Thyroid gland (tissue), 4 donors: Measurements from ENCODE around the gene BHLHA9. TPM values are rescaled to one million over a fixed set of nuclear protein-coding genes. Genes with fewer than 3 reads are reported as not detected.

ENCODE experiments used
- DNase-seq, 2 donors: peaks; one replicate each; pipeline ENCODE4 v3.0.0-alpha.2; 2019
- H3K27ac ChIP-seq, 3 donors: fragments of 200-600 bp; sonication (generic); 1 replicate in 2 of 3; 2 replicates in 1 of 3; pipeline ENCODE4 v1.5.1; 2016 to 2019; ENCODE audit warnings: mild to moderate bottlenecking in 1 of 3, moderate library complexity in 1 of 3
- H3K27me3 ChIP-seq: fragments of 200-600 bp; sonication (generic); one replicate; pipeline ENCODE4 v1.5.1; 2019
- H3K36me3 ChIP-seq, 2 donors: fragments of 200-600 bp; sonication (generic); one replicate each; pipeline ENCODE4 v1.5.1; 2016 to 2019
- H3K4me1 ChIP-seq, 2 donors: fragments of 200-600 bp; sonication (generic); one replicate each; pipeline ENCODE4 v1.5.1; 2017 to 2019
- H3K4me3 ChIP-seq, 3 donors: fragments of 200-600 bp; sonication (generic); replicated peaks in 1 of 3; 1 replicate in 2 of 3; 2 replicates in 1 of 3; pipeline ENCODE4 v1.5.1; 2016; ENCODE audit warnings: mild to moderate bottlenecking in 1 of 3
- H3K9me3 ChIP-seq: fragments of 200-600 bp; sonication (generic); one replicate; pipeline ENCODE4 v1.5.1; 2017
- POLR2A ChIP-seq, 2 donors: fragments of 450-650 bp; IDR thresholded peaks; one replicate each; pipeline ENCODE4 v1.6.1; 2017; ENCODE audit warnings: antibody characterized with exemption in 2 of 2, mild to moderate bottlenecking in 2 of 2, moderate library complexity in 1 of 2
- WGBS, 2 donors: methylation state at CpG; one replicate each; pipeline ENCODE4 v1.1.5; 2017; 5-methylcytosine and 5-hydroxymethylcytosine counted together
- intact Hi-C: fragments of 100-400 bp; cut with DNase I; formaldehyde crosslinking; loops from one replicate; pipeline ENCODE4 v1.15.1; 2023
- total RNA-seq, 4 donors: library from RNA; depleted of rRNA; stranded (reverse); fragments of >200 nt; gene quantifications; one replicate each; pipeline ENCODE4 v1.2.3, GENCODE V29; 2016
- TF ChIP-seq, protein P1 (sequence below), 6 experiments: fragments of 200-600 bp in 3 of 6; fragments of 450-650 bp in 3 of 6; sonication (generic) in 3 of 6; IDR thresholded peaks; one replicate each; pipeline ENCODE4 v1.5.1; 2016 to 2019; ENCODE audit warnings: antibody characterized with exemption in 6 of 6, mild to moderate bottlenecking in 2 of 6, inconsistent platforms in 1 of 6, moderate library complexity in 1 of 6

The BHLHA9 gene
- not detected for total RNA-seq

DNA sequence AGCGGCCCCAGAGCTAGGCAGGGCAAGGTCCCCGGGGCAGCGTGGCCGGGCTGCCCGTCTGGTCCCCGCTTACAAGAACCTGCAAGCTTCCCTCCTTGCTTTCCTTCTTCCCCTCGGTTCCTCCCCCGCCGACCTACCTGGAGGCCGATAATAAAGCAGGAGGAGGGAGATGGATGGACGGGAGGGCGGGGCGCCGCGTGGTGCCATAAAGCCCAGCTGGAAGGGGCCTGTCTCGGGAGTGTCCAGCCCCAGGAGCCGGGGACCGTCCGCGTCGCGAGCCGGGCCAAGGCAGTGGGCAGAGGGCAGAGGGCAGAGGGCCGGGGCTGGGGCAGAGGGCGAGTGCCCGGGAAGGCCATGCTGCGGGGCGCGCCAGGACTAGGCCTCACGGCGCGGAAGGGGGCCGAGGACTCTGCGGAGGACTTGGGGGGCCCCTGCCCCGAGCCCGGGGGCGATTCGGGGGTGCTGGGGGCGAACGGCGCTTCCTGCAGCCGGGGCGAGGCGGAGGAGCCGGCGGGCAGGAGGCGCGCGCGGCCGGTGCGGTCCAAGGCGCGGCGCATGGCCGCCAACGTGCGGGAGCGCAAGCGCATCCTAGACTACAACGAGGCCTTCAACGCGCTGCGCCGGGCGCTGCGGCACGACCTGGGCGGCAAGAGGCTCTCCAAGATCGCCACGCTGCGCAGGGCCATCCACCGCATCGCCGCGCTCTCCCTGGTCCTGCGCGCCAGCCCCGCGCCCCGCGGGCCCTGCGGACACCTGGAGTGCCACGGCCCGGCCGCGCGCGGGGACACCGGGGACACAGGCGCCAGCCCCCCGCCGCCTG lies at the start of gene BHLHA9:
TSS of gene BHLHA9 (plus strand) at position 235 of the 820 bp plus-strand sequence. CDS start at position 355, 120 bp downstream.
- H3K4me1 ChIP-seq, result peaks cover 0 to 12% of the 10 kb centered on the region in 2 donors
- no peak within 1 kb of the TSS for H3K27ac ChIP-seq
- H3K27me3 ChIP-seq, result no peaks in the 10 kb centered on the region
- no peak for TF ChIP-seq POLR2A (IDR thresholded peaks at IDR 0.05)
- TF ChIP-seq, protein P1, sequence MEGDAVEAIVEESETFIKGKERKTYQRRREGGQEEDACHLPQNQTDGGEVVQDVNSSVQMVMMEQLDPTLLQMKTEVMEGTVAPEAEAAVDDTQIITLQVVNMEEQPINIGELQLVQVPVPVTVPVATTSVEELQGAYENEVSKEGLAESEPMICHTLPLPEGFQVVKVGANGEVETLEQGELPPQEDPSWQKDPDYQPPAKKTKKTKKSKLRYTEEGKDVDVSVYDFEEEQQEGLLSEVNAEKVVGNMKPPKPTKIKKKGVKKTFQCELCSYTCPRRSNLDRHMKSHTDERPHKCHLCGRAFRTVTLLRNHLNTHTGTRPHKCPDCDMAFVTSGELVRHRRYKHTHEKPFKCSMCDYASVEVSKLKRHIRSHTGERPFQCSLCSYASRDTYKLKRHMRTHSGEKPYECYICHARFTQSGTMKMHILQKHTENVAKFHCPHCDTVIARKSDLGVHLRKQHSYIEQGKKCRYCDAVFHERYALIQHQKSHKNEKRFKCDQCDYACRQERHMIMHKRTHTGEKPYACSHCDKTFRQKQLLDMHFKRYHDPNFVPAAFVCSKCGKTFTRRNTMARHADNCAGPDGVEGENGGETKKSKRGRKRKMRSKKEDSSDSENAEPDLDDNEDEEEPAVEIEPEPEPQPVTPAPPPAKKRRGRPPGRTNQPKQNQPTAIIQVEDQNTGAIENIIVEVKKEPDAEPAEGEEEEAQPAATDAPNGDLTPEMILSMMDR (IDR thresholded peaks at IDR 0.05), result no peak
- intact Hi-C loops, result loop anchor here (10.0 kb wide), 2 partner anchors 244 to 284 kb away; partner anchors contain the start of gene INPP5K
- no peaks in the 10 kb centered on the region for H3K9me3 ChIP-seq
- H3K4me3 ChIP-seq, result no peak within 1 kb of the TSS
- DNase-seq, result no peak
- no peaks in the 10 kb centered on the region for H3K36me3 ChIP-seq
- WGBS, 2 donors, result 27 to 36% methylated on average over 25 to 34 of the region's 93 CpGs

DNA sequence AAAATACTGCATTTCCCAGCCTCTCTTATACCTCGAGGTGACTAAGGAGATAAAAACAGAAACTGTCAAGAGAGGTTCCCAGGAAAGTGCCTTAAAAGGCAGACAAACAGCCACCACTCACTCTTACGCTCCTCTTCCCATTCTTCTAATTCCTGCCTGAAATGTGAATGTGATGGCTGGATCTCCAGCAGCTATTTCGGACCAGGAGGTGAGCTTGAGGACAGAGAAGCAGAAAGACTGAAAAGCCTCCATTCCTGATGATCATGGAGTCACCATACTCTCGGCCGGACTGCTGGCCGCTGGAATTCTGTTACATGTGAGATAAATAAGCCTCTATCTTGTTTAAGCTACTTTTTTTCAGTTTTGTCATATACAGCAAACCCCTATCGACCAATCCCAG lies 49.0 kb upstream of the BHLHA9 start:
- H3K27me3 ChIP-seq, result no peaks in the 10 kb centered on the region
- H3K27ac ChIP-seq, result no peak overlapping the region
- H3K9me3 ChIP-seq, result no peaks in the 10 kb centered on the region
- no peaks in the 10 kb centered on the region for H3K4me1 ChIP-seq
- DNase-seq, result no peak
- no peak overlapping the region for H3K4me3 ChIP-seq
- intact Hi-C loops, result no loop called here
- H3K36me3 ChIP-seq, result no peaks in the 10 kb centered on the region
- no peak for TF ChIP-seq POLR2A (IDR thresholded peaks at IDR 0.05)
- TF ChIP-seq, protein P1 (IDR thresholded peaks at IDR 0.05), result no peak
- 80 to 96% methylated on average over 7 of the region's 7 CpGs for WGBS, 2 donors

DNA sequence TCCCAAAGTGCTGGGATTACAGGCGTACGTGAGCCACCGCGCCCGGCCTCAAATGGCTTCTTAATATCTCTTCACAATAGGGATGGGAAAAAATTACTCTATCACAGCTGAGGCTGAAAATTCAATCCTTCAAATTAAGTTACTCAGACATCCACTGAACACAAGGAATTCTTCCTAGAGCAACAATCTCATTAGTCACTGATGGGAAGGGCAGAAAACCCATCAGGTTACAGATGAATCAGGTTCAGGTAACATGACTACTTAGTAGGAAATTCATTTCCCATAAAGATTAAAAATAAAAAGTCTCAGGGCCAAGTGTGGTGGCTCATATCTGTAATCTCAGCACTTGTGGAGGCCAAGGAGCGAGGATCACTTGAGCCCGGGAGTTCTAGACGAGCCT lies 47.9 kb upstream of the BHLHA9 start:
- Histone ChIP-seq H3K27ac (no peak overlapping the region), H3K36me3 (no peaks in the 10 kb centered on the region), H3K27me3 (peaks cover under 1% of the 10 kb centered on the region), H3K4me3 (no peak overlapping the region), H3K9me3 (no peaks in the 10 kb centered on the region), H3K4me1 (no peaks in the 10 kb centered on the region)
- intact Hi-C loops, result no loop called here
- 92 to 94% methylated on average over 8 of the region's 8 CpGs for WGBS, 2 donors
- no peak for TF ChIP-seq POLR2A (IDR thresholded peaks at IDR 0.05)
- TF ChIP-seq, protein P1 (IDR thresholded peaks at IDR 0.05), result no peak
- no peak for DNase-seq

DNA sequence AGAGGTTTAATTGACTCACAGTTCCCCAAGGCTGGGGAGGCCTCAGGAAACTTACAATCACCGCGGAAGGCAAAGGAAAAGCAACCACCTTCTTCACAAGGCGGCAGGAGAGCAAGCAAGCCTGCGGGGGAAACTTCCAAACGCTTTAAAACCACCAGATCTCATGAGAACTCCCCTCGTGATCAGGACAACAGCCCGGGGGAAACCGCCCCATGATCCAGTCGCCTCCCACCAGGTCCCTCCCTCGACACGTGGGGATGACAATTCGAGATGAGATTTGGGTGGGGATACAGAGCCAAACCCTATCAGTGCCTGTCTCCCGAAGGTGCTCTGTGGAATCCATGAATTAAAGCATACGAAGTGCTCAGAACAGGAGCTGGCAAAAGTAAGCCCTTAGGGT lies 46.6 kb upstream of the BHLHA9 start:
- Histone ChIP-seq H3K4me1 (peaks cover 7 to 9% of the 10 kb centered on the region in 2 donors), H3K27ac (no peak overlapping the region), H3K36me3 (no peaks in the 10 kb centered on the region), H3K27me3 (peaks cover 7% of the 10 kb centered on the region), H3K4me3 (no peak overlapping the region), H3K9me3 (no peaks in the 10 kb centered on the region)
- DNase-seq, result no peak
- WGBS, 2 donors, result 74 to 75% methylated on average over 14 of the region's 14 CpGs
- TF ChIP-seq POLR2A (IDR thresholded peaks at IDR 0.05), result no peak
- TF ChIP-seq, protein P1 (IDR thresholded peaks at IDR 0.05), result no peak
- intact Hi-C loops, result no loop called here

DNA sequence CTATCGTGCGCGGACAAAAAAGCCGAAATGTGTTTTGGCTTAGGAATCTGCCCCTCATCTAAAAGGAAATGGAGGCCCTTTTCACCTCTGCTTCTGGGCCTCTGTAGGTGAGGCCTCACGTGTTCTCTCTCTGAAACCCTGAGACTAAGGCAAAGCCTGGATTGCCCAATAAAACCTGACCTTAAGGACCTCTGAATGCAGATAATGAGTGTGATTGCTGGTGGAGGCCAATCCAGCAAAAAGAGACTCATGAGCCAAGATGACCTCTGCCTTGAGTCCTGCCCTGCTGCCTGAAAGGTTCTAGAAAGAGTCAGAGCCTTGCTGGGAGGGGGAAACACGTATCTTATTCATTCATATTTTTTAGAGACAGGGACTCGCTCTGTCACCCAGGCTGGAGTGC lies 45.9 kb upstream of the BHLHA9 start:
- Histone ChIP-seq H3K4me1 (peaks cover 7 to 16% of the 10 kb centered on the region in 2 donors), H3K27ac (no peak overlapping the region), H3K4me3 (no peak overlapping the region), H3K36me3 (no peaks in the 10 kb centered on the region), H3K27me3 (peaks cover 7% of the 10 kb centered on the region), H3K9me3 (no peaks in the 10 kb centered on the region)
- intact Hi-C loops, result no loop called here
- DNase-seq, result no peak
- WGBS, 2 donors, result 84 to 93% methylated on average over 7 of the region's 7 CpGs
- TF ChIP-seq, protein P1 (IDR thresholded peaks at IDR 0.05), result no peak
- TF ChIP-seq POLR2A (IDR thresholded peaks at IDR 0.05), result no peak
